ENCODE data around the gene NFIB.
A peak's percentile ranks its signal among the peaks of the same experiment; 100 is the strongest.

Gene NFIB

DNA sequence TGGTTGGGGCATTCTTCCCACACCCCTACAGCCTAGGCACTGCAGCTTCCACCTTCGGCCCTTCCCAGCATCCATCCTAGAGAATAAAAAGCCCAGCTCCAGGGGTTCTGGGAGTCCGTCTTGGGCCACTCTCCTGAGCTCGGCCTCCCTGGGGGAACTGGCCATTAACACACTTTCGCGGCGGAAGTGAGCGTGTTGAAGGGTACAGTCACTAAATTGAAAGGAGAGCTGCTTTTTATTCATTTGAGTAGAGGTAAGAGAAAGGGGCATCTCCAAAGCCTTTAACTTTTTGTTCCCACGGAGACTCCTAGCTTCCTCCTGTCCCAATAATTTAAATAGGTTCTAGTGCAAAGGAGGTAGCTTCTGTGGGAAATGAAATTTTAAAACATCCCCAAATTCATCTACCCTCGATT, 31.0 kb upstream of the NFIB start:
- DNase-seq = no peak

DNA sequence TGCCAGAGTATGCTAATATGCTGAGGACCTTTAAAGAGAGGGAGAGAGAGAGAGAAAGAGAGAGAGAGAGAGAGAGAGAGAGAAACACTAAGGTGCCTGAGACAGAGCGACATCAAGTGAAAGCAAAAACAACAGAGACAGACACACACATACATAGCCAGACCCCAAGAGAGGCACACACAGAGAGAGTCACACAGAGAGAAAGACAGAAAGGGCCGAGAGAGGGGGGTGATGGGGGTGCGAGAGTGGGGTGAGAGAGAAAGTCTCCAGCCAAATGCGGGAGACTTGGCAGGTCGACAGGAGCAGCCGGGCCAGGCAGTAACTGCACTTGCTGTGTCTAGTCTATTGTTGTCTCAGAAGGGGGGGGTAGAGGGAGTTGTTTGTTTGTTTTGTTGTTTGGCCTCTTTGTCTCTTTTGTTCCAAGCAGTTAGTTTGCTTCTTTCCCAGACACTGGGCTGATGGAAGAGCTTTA, 30.1 kb upstream of the NFIB start:
- DNase-seq = no peak

DNA sequence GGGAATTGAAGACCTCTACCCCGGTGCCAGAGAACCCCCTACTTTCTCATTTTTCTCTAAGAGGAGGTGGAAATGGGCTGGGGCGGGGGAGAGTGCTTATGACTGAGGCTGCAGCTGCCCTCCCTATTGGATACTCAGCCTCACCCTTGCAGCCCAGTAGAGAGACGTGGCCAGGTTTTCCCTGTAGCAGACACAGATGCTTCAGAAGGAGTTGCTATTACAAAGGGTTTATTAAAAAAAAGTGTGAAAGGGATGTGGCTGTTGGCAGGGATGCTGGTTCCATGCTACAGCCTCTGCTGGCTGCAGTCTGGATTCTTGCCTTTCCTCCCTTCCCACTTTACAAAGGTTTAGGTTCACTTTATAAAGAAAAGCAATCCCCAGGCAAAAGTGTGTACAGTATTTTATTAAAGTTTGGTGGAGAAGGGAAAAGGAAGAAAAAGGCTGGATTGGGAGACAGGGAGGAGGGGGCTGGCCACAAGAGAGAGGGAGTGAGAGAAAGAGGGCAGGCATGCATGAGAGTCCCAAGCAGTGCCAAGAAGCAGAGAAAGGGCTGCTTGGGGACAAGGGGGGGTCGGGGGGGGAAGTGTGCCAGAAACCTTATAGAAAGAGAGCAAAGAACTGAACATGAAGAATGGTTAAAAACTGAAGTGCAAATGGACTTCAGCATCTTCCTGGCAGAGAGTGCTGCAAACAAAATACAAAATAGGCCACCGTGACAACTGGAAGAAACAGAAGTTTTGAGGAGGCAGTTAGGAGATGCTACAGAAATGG, 29.5 kb upstream of the NFIB start:
- DNase-seq = no peak

DNA sequence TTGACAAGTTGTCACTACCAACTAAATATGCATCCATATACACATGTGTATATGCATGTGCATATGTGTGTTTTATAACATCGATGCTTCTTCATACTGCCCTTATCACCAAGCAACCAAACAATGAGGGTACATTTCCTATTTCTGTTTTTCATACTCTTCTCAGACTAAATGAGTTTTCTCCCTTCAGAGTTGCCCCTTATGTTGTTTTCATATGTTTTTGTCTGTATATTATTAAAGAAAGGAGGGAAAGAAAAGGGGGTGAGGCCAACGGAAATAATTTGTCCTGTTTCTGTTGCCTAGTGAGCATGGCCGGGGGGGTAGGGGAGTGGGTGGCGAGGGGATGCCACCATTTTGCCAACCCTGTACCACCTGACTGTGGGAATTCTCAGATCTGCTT, 28.8 kb upstream of the NFIB start:
- DNase-seq = no peak

DNA sequence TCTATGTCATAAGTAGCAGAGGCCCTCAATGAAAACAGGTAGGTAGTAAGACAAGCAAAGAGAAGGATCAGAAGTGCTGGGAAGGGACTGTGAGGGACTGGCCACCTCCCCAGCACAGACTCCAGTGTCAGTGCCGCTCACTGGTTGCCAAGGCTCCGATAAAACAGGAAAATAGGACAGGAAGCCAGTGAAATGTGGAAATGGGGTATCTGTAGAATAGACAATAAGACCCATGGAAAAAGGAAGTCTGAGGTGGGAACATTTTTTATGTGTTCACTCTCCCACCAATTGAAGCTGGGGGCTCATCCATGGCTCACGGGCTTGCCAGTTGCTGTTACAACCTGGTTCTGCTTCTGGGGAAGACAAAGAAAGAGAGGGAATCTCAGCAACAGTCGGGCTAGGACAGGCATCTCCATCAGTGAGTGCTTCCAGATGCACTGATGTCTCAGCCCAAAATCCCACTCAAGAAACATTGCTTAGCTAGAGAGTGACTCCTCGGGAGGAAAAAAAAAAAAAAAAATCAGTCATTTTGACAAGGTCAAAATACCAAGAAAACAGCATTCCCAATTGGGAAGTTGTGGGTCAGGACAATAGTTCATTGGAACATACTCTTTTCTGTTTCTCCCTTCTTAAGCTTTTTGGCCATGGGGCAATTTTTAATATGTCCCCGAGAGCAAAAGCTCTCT, 27.6 kb upstream of the NFIB start:
- DNase-seq = no peak

DNA sequence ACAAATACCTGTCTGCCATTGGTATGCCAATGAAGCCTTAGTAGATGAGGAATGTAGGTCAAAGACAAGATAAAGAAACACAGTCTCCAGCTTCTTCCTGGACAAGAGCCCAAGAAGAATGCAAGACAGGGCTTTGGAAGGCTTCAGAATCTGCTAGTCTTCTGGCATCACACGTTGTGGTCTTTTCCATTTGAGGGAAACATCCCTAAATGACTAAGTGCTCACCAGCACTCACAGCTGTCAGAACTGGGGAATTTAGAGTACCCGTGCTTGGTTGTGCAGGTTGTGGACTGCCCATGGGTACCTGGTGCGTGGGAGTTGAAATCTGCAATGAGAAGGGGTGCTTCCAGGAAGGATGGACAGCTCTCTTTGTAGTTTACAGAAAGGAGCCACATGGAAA, 27.1 kb upstream of the NFIB start:
- no peak for DNase-seq

DNA sequence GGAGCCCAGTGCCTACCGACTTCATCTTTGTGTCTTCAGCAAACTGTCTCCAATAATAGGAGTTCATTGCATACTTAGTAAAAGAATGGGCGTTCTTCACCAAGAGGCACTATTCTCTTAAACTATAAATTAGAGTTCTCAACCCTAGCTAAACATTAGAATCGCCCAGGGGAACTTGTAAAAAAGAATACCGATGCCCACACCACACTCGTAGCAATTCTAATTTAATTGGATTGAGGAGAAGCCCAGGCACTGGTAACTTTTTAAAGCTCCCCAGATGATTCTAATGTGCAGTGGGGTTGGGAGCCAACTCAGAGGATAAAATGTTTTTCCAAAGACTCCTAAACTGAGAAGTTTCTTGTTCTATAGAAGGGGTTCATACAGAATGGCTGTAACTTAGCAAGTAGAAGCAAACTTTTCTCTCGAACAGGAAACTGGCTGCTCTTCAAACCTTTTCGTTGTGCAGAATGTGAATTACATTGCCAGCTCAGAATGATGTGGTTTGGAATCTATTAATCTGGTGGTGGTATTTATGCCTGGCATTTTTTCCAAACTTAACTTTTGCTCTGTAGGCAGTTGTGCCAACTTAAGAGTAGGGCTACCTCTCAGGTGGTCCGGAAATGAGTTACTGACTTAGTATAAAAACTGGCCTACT, 26.4 kb upstream of the NFIB start:
- DNase-seq = no peak

DNA sequence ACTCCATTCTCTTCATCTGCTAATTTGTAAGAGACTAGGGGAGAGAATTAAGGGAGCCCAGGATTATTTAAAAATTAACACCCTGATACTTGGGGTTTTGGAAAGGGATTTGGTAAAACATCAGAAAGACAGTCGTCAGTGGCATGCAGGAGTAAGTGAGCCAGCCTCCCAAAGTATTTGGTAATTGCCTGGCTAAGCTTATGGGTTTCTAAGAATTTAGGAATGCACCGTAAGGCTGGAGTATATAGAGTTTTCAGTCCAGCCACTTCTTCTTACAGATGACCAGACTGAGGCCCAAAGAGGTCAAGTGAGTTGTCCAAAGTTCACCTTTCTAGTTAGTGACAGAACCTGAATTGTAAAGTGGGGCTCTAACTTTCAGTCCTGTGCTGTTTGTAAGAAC, 25.8 kb upstream of the NFIB start:
- DNase-seq = no peak

DNA sequence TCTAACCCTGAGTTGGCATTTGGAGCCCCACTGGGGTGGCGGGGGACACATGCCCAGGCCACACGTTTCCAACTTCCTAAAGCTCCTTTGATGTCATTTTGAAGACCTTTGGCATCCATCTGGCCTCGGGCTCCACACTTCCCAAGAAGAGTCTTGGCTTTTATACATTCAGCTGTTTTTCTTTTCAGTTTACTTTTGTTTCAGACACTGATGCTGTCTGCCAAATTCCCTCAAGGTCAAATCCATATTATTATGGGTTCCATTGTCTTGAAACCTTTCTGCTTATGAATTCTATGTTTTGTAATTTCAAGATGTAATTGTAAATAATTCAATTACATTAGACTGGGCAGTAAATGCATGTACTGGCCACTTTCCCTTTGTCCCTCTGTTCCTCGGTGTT, 23.7 kb upstream of the NFIB start:
- no peak for DNase-seq

DNA sequence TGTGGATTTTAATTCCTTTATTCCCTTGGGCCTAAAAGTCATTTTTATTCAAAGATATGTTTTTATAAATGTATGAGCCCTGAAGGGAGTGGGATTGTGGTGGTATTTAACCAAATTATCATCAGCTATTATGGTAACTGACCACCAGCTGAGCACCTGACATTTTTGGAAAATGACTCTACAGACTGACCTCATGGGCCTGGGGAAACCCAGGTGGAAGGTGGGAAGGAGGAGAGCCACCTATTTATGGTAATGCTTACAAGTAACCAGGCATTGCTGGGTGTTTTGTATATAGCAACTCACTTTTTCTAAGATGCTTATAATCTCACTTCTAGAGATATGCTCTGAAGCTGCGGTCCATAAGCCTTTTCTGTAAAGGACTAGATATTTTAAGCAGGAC, 22.3 kb upstream of the NFIB start:
- DNase-seq = no peak

DNA sequence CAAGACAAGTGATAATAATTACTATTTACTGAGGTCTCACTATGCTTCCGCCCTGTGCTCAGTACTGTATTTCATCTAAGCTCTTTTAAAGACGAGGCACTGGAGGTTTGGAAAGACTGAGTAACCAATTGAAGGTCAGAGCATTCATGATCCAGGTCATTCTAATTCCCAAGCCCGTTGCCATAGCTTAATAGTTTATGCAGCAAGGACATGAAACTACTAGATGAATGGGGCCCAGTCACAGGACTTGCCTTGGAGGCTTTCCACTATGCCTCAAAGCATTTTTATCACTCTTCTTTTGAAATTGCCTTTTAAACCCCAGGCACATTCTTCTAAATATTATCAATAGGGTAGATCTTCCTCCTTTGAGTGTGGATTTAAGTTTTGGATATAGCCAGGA, 17.2 kb upstream of the NFIB start:
- DNase-seq = no peak

DNA sequence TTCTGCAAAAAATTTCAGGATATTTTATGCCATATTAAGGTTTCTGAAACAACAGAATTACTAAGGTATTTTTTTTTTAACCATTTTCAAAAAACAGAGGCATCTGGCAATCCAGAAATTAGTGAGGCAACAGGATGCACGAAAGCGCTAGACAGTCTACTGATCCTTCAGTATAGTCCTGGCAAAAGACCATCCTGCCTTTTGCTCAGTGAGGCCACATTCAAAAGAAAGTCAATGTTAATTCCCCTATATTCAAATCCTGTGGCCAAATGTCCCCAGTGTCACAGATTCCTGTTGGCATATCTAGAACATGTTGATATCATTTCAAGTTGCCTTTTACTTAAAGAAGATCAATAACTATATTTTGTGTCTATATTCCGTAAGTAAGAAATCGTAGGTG, 13.1 kb upstream of the NFIB start:
- no peak for DNase-seq

DNA sequence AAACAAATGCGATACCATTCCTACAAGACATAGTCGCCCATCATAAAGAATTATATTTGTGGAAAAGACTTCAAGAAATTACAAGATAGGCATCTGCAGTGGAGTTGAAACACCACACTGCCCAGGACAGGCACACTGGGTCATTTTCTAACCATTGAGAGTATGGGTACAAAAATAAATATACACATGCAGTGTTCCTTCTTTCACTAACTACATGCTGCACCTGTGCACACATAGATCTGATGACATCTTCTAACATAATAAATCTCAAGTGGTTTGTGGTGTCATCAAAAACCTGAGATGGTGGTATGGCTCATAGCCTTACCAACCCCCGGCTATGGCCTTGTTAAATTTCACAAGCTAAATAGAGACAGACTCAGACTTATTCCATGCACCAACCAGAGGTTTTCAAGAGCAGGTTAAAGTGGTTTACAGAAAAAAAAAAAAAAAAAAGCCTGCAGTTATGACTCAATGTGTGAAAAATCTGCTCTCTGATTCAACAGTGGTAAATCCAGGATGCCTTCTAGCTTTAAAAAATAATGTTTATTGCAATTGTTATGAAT, 12.4 kb upstream of the NFIB start:
- DNase-seq = no peak

DNA sequence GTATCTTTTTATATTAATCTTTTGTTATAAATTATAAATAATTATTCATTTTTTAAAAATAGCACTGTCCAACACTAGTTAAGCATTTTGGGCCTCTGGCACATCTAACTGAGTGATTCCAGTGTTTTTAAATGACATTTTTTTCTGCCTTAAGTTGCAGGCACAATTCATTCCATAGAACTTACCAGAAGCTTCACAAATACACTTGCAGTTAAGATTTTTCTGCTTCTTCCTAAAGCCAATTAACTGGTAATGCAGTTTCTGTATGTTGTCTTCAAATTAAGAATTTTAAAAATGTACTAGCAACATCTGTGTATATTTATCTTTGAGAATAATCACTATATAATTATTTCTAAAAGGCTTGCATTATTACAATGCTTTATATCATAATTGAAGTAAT, 11.2 kb upstream of the NFIB start:
- no peak for DNase-seq

DNA sequence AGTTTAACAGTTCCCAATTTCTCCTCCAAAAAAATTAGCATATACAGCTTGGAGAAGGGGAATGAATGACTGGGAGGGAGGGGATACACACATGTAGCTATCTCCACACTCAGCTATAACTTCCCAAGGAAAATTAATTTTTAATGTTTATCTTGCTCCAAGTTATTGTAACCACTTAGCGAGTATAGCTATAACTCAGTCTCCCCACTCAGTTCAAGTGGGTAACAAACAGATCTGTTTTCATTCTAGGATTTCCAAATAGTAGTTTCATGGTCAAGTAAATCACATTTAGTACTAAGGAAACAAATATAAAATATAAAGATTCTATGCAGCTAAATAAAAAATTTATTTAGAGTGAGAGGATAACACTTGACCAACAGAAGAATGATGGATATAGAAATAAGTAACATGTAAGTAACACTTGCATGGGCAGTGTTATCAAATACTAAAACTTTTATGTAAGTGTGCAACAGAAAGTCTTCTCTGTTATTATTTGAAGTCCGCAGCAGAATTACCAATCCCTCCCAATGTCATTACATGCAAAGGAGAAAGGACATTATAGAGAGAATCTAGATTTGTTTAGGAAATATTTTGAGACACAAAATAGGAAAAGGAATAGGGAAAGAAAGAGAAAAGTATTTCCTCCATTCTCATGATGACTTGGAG, 10.2 kb upstream of the NFIB start:
- DNase-seq = no peak

DNA sequence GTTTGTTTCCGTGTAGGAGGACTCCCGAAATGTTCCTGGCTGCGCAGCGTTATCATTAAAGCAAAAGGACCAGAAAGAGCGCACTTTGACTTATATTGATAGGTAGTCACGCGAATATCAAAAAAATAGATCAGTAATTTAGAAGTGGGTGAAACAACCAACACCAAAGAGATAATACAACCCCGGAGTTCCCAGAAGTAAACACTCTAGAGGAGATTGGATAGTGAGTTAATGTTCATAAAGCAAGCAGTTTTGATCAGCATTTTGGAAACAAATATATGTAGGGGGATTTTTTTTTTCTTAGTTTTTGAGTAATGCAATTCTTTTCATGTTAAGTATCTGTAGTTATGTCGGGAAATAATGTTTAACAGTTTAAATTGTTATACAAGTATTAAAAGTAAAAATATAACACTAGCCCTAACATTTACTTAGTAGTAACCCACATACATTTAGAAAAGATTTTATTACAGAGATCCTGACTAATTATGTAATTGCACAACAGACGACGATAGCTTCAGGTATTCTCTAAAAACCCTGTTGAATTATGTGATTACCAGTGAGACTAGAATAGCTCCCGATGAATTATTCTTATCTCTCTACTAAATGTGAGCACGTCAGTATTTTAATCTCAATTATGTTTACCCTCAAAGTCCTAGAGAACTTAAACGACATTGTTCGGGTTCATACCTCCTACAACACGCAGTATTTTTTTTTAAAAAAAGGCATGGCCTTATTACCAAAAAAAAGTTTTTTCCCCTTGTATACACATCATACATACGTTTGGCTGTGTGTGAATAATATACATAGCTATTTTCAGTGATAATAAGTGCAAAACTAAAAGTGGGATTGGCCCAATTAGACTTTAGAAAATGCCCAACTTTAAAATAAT, 9.4 kb upstream of the NFIB start:
- DNase-seq = no peak

DNA sequence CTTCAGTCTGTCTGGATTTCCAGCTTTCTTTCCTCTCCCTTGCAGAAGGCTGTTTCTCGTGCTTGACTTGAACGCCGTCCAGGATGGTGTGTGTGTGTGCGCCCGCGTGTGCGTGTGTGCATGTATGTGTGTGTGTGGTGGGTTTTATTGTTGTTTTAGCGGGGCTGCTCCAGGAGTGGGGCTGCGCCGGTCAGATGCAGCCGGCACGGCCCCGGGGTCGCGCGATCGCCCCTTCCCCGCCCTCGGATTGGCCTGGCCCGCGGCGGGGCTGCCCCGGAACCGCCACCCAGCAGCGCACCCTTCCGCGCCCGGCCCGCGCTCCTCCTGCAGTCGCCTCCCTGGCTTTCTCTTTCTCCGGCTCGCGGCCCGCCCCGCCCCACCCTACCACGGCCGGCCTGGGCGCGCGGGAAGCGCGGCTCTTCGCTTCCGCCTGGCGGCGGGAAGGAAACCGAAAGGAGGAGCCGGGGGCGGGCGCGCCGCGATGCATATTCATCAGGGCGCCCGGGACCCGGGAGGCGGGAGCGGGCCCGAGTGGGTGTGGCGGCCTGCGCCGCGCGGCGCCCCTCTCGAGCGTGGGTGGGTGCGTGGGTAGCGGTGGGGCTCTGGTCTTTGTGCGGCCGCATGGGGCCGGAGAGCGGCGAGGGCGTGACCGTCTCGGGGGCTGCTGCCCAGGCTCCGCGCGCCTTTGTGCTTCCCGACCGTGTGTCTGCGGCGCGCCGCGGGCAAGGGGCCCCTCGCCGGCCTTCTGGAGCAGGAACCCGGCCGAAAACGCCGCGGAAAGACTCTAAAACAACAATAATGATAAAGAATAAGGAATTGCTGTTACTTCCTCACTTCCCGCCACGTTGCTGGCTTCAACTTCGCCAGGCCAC, 8.5 kb upstream of the NFIB start:
- DNase-seq = peak; percentile 70

DNA sequence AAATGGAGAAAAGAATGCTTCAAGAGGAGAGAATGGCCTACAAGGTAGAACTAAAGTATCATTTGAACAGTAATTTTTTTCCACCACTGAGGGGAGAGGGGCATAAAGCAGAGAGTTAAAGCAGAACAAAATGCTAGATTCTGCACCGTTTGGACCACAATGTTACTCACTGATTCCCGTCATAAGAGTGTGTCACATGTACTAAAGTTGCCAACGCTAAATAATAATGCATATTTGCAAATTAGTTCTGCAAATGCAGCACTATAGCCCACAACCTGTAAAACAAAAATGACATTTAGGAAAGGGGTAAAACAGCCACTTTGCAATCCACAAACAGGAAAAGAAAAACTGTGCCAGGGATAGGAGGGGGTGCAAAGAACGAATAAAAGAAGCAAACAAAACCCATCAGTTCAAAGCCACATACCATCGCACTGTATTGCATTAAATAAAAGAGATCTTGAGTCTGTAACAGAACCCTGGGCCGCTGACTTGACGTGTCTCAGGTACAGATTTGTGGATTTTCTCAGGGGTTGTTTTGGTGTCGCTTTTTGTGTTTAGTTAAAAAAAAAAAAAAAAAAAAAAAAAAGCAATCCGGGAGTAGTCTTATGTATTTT, 7.7 kb upstream of the NFIB start:
- DNase-seq = no peak

DNA sequence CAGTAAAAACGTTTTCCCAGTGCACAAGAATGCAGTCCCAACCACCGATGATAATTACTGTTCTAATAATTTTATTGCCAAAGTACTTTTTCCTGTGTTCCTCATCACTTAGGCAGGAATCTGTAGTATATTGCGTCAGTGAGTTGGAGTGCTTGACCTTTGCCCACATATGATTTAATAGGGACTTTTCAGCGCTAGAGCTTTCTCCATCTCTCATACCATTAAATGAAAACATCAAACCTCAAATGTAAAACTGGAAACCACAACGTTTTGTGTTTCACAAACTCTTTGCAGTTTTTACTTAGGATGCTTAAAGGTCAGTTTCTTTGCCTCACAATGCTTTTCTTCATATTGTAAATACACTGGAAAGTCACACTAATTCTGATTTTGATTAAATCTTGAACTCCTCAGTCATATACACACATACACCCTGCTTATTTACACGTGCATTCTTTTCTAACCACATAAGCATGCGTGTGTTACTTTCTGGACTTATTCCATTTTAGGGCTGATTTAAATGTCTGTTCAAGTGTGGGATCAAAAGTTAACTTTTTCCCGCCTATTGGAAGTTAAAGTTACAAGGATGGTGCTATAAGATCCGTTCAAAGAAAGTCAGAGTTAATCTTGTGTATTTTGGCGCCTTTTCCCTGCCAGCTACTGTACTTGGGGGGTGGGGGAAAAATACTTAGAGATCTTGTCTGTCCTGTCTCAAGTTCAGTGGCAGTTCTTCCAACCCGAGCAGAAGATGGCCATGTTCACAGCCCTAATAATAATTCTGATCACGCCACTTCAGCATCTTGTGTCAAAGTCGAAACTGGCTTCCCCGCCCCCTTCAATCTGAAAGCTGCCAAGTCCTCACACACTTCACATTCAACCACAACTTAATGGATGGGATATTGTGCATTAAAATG, 6.6 kb upstream of the NFIB start:
- DNase-seq = no peak
